Measurements from ENCODE around the gene OPA3.

Gene OPA3

GRCh38 chr19:45575216-45575615 is 9.4 kb downstream of the OPA3 start:
- DNase-seq = no peak
- no peaks in the 10 kb centered on the region for H3K27me3 ChIP-seq (replicated peaks)
- no peak overlapping the region for H3K27ac ChIP-seq
- no peak for TF ChIP-seq CTCF (IDR thresholded peaks at IDR 0.05; ENCODE audit: low read depth, low read length, missing control alignments)
- in situ Hi-C loops (cut with HindIII; ENCODE audit: low pct_ligation_motif_present, low sequenced_read_pairs) = no loop called here
- H3K4me3 ChIP-seq (ENCODE audit: low read depth, low read length) = no peak overlapping the region
- H3K36me3 ChIP-seq (replicated peaks) = no peaks in the 10 kb centered on the region

GRCh38 chr19:45574526-45574925 is 10.1 kb downstream of the OPA3 start:
- in situ Hi-C loops (cut with HindIII; ENCODE audit: low pct_ligation_motif_present, low sequenced_read_pairs) = no loop called here
- no peak for TF ChIP-seq CTCF (IDR thresholded peaks at IDR 0.05; ENCODE audit: low read depth, low read length, missing control alignments)
- Histone ChIP-seq H3K4me3 (ENCODE audit: low read depth, low read length) (no peak overlapping the region), H3K36me3 (replicated peaks) (no peaks in the 10 kb centered on the region), H3K27ac (no peak overlapping the region), H3K27me3 (replicated peaks) (no peaks in the 10 kb centered on the region)
- DNase-seq = no peak

- Histone ChIP-seq H3K27ac (no peak overlapping the region), H3K27me3 (replicated peaks) (no peaks in the 10 kb centered on the region), H3K36me3 (replicated peaks) (no peaks in the 10 kb centered on the region), H3K4me3 (ENCODE audit: low read depth, low read length) (no peak overlapping the region)
- DNase-seq = no peak
- in situ Hi-C loops (cut with HindIII; ENCODE audit: low pct_ligation_motif_present, low sequenced_read_pairs) = no loop called here
- no peak for TF ChIP-seq CTCF (IDR thresholded peaks at IDR 0.05; ENCODE audit: low read depth, low read length, missing control alignments)
These were observed 13.0 kb downstream of the OPA3 start for GRCh38 chr19:45571457-45572220.

DNA sequence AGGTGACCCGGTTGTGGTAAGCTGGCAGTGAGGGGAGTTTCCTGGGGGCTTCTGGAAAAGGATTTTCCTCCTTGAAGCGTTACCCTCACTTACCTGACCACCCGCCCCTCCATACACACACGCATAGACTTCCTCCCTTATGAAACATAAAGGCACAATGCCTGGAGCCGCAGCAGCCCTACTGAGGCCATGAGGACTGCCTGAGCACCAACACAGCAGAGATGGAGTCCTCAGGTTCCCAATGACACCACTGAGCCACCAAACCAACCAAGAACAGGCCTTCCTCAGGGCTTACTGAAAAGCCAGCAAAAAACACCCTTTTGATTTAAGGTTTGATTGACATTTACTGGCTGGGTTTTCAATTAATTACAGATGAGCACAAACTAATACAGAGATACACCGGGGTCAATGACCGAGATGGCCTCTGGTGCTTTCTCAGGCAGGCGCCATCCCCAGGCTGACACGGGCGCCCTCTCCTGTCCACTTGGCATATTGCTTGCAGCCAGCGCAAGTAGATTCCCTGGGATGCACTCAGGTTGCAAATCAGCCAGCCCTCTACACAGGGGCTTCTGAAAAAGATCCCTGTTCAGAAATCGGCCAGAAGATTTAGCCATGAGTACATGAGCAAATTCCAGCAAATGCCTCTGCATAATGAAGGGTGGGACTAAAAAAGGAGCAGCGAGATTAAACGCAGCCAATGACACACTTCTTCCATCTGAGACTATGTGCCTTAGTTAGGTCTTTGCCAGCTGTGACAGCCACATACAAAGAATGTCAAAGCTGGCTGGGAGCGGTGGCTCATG is 14.8 kb downstream of the OPA3 start:
- no peak for DNase-seq
- no peak overlapping the region for H3K27ac ChIP-seq
- no peak overlapping the region for H3K4me3 ChIP-seq (ENCODE audit: low read depth, low read length)
- H3K36me3 ChIP-seq (replicated peaks) = no peaks in the 10 kb centered on the region
- TF ChIP-seq CTCF (IDR thresholded peaks at IDR 0.05; ENCODE audit: low read depth, low read length, missing control alignments) = peak; percentile 90
- H3K27me3 ChIP-seq (replicated peaks) = no peaks in the 10 kb centered on the region
- in situ Hi-C loops (cut with HindIII; ENCODE audit: low pct_ligation_motif_present, low sequenced_read_pairs) = no loop called here

DNA sequence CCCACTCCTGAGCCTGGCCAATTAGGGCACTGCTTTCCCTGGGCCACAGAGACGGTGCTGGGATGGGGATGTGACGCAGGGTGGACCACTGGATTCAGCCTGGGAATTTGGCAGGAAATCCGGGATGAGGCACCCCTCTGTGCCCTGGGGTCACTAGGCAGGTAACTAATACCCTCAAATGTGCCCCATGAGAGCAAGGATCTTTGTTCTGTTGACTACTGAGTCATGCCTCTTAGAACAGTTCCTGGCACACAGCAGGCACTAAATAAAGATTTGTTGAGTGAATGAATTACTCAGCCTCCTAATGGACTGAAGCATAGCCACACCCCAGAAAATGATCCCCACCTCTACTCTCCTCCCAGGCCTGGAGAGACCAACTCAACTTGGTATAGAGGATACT is 15.9 kb downstream of the OPA3 start:
- in situ Hi-C loops (cut with HindIII; ENCODE audit: low pct_ligation_motif_present, low sequenced_read_pairs) = no loop called here
- Histone ChIP-seq H3K4me3 (ENCODE audit: low read depth, low read length) (no peak overlapping the region), H3K27me3 (replicated peaks) (no peaks in the 10 kb centered on the region), H3K36me3 (replicated peaks) (no peaks in the 10 kb centered on the region), H3K27ac (no peak overlapping the region)
- no peak for DNase-seq
- no peak for TF ChIP-seq CTCF (IDR thresholded peaks at IDR 0.05; ENCODE audit: low read depth, low read length, missing control alignments)
